Measurements from ENCODE around the gene FMN2.

GRCh38 chr1:240511789-240512188, 420.1 kb downstream of the FMN2 start:
- TF ChIP-seq CTCF (IDR thresholded peaks at IDR 0.05) (no peak), ZFX (IDR thresholded peaks at IDR 0.05; ENCODE audit: borderline replicate concordance) (no peak)
